H1 (cell line): Measurements from ENCODE around the gene EGLN3. TPM values are rescaled to one million over a fixed set of nuclear protein-coding genes. Genes with fewer than 3 reads are reported as not detected.
A peak's percentile ranks its signal among the peaks of the same experiment; 100 is the strongest.

Source experiments
- CTCF ChIA-PET: fragments of 300-600 bp; sonication (Branson Sonifier 250); formaldehyde crosslinking; loops from one replicate; lab custom pipeline; 2021; ENCODE audit not compliant: partially characterized antibody; lab: Charles Lee
- POLR2A ChIA-PET: fragments of 300-600 bp; sonication (Branson Sonifier 250); formaldehyde crosslinking; loops from one replicate; lab custom pipeline; 2021; ENCODE audit warnings: inconsistent platforms; ENCODE audit not compliant: partially characterized antibody; lab: Charles Lee
- DNase-seq, 2 experiments: peaks; one replicate each; pipeline versions ENCODE4 v3.0.0 to v3.0.0-alpha.2; 2010 to 2022; ENCODE audit warnings: low spot score in 2 of 2, low read depth in 1 of 2, mixed read lengths in 1 of 2
- FAIRE-seq: peaks from 2 replicates; lab custom pipeline; 2011; peaks lifted over from hg19 to GRCh38; lab: Jason Lieb, UNC
- H2AFZ ChIP-seq: 2 replicates; pipeline ENCODE4 v1.8.1; 2012; ENCODE audit warnings: low read length, inconsistent platforms
- H2AK5ac ChIP-seq: 2 replicates; pipeline ENCODE4 v1.6.1; 2013; ENCODE audit warnings: low read depth, low read length
- H2BK120ac ChIP-seq: replicated peaks from 2 replicates; pipeline ENCODE3; 2013; ENCODE audit warnings: low read depth, low read length, inconsistent platforms
- H2BK12ac ChIP-seq: 2 replicates; pipeline ENCODE4 v1.6.1; 2013; ENCODE audit warnings: low read depth, low read length
- H2BK15ac ChIP-seq: 2 replicates; pipeline ENCODE4 v1.6.1; 2013; ENCODE audit warnings: low read length
- H2BK20ac ChIP-seq: 2 replicates; pipeline ENCODE4 v1.6.1; 2013; ENCODE audit warnings: low read length
- H2BK5ac ChIP-seq: 2 replicates; pipeline ENCODE4 v1.6.1; 2013; ENCODE audit warnings: low read depth, low read length
- H3K14ac ChIP-seq: 2 replicates; pipeline ENCODE4 v1.6.1; 2013; ENCODE audit warnings: inconsistent platforms; ENCODE audit not compliant: insufficient read length
- H3K18ac ChIP-seq: 2 replicates; pipeline ENCODE4 v1.6.1; 2013; ENCODE audit warnings: low read length; ENCODE audit errors: extremely low read depth
- H3K23ac ChIP-seq: 2 replicates; pipeline ENCODE4 v1.6.1; 2013; ENCODE audit warnings: inconsistent platforms; ENCODE audit not compliant: insufficient read length
- H3K23me2 ChIP-seq: 2 replicates; pipeline ENCODE4 v1.6.1; 2013; ENCODE audit warnings: low read depth, low read length
- H3K27ac ChIP-seq: 2 replicates; pipeline ENCODE4 v1.6.1; 2011; ENCODE audit warnings: low read depth, low read length, inconsistent platforms
- H3K27me3 ChIP-seq, 4 experiments: replicated peaks in 1 of 4; 1 replicate in 1 of 4; 2 replicates in 3 of 4; pipeline versions ENCODE4 v1.6.1 to v1.8.1; 2011 to 2013; ENCODE audit warnings: low read length in 3 of 4, mild to moderate bottlenecking in 3 of 4, inconsistent platforms in 2 of 4, mixed read lengths in 2 of 4, moderate library complexity in 1 of 4; ENCODE audit not compliant: control insufficient read depth in 3 of 4, insufficient read depth in 3 of 4; ENCODE audit errors: extremely low read depth in 1 of 4
- H3K36me3 ChIP-seq, 4 experiments: 2 replicates each; pipeline versions ENCODE4 v1.6.1 to v1.8.1; 2011 to 2013; ENCODE audit warnings: mild to moderate bottlenecking in 4 of 4, low read length in 3 of 4, moderate library complexity in 2 of 4, control low read depth in 1 of 4, inconsistent platforms in 1 of 4; ENCODE audit not compliant: insufficient read depth in 4 of 4, control insufficient read depth in 2 of 4
- H3K4ac ChIP-seq: replicated peaks from 2 replicates; pipeline ENCODE3; 2013; ENCODE audit warnings: low read length, low read depth, mixed read lengths, inconsistent platforms; ENCODE audit not compliant: insufficient read length
- H3K4me1 ChIP-seq, 4 experiments: replicated peaks in 1 of 4; 1 replicate in 1 of 4; 2 replicates in 3 of 4; pipeline versions ENCODE4 v1.6.1 to v1.8.1; 2011 to 2013; ENCODE audit warnings: low read length in 3 of 4, inconsistent platforms in 2 of 4, mixed read lengths in 1 of 4; ENCODE audit not compliant: insufficient read depth in 4 of 4, control insufficient read depth in 3 of 4
- H3K4me2 ChIP-seq, 2 experiments: 2 replicates each; pipeline versions ENCODE4 v1.6.1 to v1.8.1; 2011 to 2013; ENCODE audit warnings: low read depth in 2 of 2, low read length in 2 of 2, control low read depth in 1 of 2, inconsistent platforms in 1 of 2, mild to moderate bottlenecking in 1 of 2; ENCODE audit not compliant: insufficient read depth in 1 of 2
- H3K4me3 ChIP-seq, 4 experiments: fragments of 200-600, 300-600 bp in 1 of 4; sonication (generic), shearing (Covaris generic), sonication (Bioruptor Twin) in 1 of 4; 2 replicates each; pipeline versions ENCODE4 v1.5.1 to v1.8.1; 2011 to 2016; ENCODE audit warnings: low read length in 4 of 4, low read depth in 3 of 4, control low read depth in 2 of 4, inconsistent platforms in 2 of 4, mild to moderate bottlenecking in 2 of 4, mixed read lengths in 1 of 4, moderate library complexity in 1 of 4; ENCODE audit not compliant: insufficient read depth in 2 of 4; ENCODE audit errors: extremely low read depth in 1 of 4
- H3K56ac ChIP-seq: replicated peaks from 2 replicates; pipeline ENCODE3; 2013; ENCODE audit warnings: low read depth, mild to moderate bottlenecking, mixed read lengths, low read length, inconsistent platforms; ENCODE audit not compliant: insufficient read length
- H3K79me1 ChIP-seq: 2 replicates; pipeline ENCODE4 v1.6.1; 2013; ENCODE audit warnings: low read depth, low read length, control low read depth
- H3K79me2 ChIP-seq, 2 experiments: 2 replicates each; pipeline versions ENCODE4 v1.6.1 to v1.8.1; 2012 to 2013; ENCODE audit warnings: low read length in 2 of 2, mild to moderate bottlenecking in 2 of 2, inconsistent platforms in 1 of 2; ENCODE audit not compliant: insufficient read depth in 2 of 2, control insufficient read depth in 1 of 2
- H3K9ac ChIP-seq, 4 experiments: replicated peaks in 1 of 4; 1 replicate in 1 of 4; 2 replicates in 3 of 4; pipeline versions ENCODE4 v1.6.1 to v1.8.1; 2011 to 2013; ENCODE audit warnings: low read depth in 3 of 4, low read length in 3 of 4, control low read depth in 2 of 4, mild to moderate bottlenecking in 2 of 4, moderate library complexity in 2 of 4, inconsistent platforms in 1 of 4; ENCODE audit errors: extremely low read depth in 1 of 4
- H3K9me3 ChIP-seq, 2 experiments: 2 replicates each; pipeline versions ENCODE4 v1.6.1 to v1.8.1; 2012 to 2013; ENCODE audit warnings: mild to moderate bottlenecking in 2 of 2, moderate library complexity in 2 of 2, control low read depth in 1 of 2, inconsistent platforms in 1 of 2, low read depth in 1 of 2, low read length in 1 of 2, mixed read lengths in 1 of 2; ENCODE audit not compliant: insufficient read depth in 2 of 2
- H4K20me1 ChIP-seq, 2 experiments: replicated peaks in 1 of 2; 2 replicates each; pipeline versions ENCODE3 to v1.8.1; 2011 to 2013; ENCODE audit warnings: inconsistent platforms in 2 of 2, low read length in 2 of 2, mild to moderate bottlenecking in 1 of 2; ENCODE audit not compliant: insufficient read depth in 2 of 2, control insufficient read depth in 1 of 2
- H4K5ac ChIP-seq: 2 replicates; pipeline ENCODE4 v1.6.1; 2013; ENCODE audit warnings: low read length, low read depth, mixed read lengths, inconsistent platforms; ENCODE audit not compliant: insufficient read length
- H4K8ac ChIP-seq: 2 replicates; pipeline ENCODE4 v1.8.0; 2013; ENCODE audit warnings: mild to moderate bottlenecking, moderate library complexity, low read length, inconsistent platforms; ENCODE audit not compliant: insufficient read depth; ENCODE audit errors: extremely low read depth
- H4K91ac ChIP-seq: replicated peaks from 2 replicates; pipeline ENCODE3; 2013; ENCODE audit warnings: low read length, mixed read lengths, inconsistent platforms; ENCODE audit not compliant: insufficient read length
- BACH1 ChIP-seq: IDR thresholded peaks from 2 replicates; pipeline ENCODE4 v1.6.1; 2012; ENCODE audit warnings: low read length, improper control_type of control experiment
- FOSL1 ChIP-seq: IDR thresholded peaks from 2 replicates; pipeline ENCODE4 v1.6.1; 2011; ENCODE audit warnings: mild to moderate bottlenecking, low read depth, low read length, moderate library complexity; ENCODE audit not compliant: insufficient read depth
- JUND ChIP-seq: IDR thresholded peaks from 2 replicates; pipeline ENCODE4 v1.6.1; 2011; ENCODE audit warnings: mild to moderate bottlenecking, improper control_type of control experiment, low read length
- KDM1A ChIP-seq: fragments of 200-600, 300-600 bp; sonication (generic); IDR thresholded peaks from 2 replicates; pipeline ENCODE4 v1.7.1; 2016; ENCODE audit warnings: mild to moderate bottlenecking, low read length, borderline replicate concordance
- RAD21 ChIP-seq, 2 experiments: IDR thresholded peaks in 1 of 2; conservative IDR thresholded peaks in 1 of 2; 2 replicates each; pipeline ENCODE4 v1.6.1; 2011; ENCODE audit warnings: low read depth in 2 of 2, low read length in 2 of 2, improper control_type of control experiment in 1 of 2, inconsistent platforms in 1 of 2, mild to moderate bottlenecking in 1 of 2, moderate library complexity in 1 of 2
- SIN3A ChIP-seq, 2 experiments: IDR thresholded peaks in 1 of 2; conservative IDR thresholded peaks in 1 of 2; 2 replicates each; pipeline ENCODE4 v1.6.1; 2011 to 2012; ENCODE audit warnings: low read length in 2 of 2, improper control_type of control experiment in 1 of 2, low read depth in 1 of 2, mild to moderate bottlenecking in 1 of 2
- SIX5 ChIP-seq: IDR thresholded peaks from 2 replicates; pipeline ENCODE4 v1.6.1; 2011; ENCODE audit warnings: mild to moderate bottlenecking, low read depth, low read length
- SRF ChIP-seq: IDR thresholded peaks from 2 replicates; pipeline ENCODE4 v1.6.1; 2011; ENCODE audit warnings: mild to moderate bottlenecking, low read depth, low read length, moderate library complexity
- TBP ChIP-seq: IDR thresholded peaks from 2 replicates; pipeline ENCODE4 v1.6.1; 2011; ENCODE audit warnings: low read depth, low read length, improper control_type of control experiment
- WGBS, 2 experiments: shearing (Covaris generic) in 1 of 2; methylation state at CpG; one replicate each; pipeline versions ENCODE4 v1.1.6 to v1.1.7; 2013 to 2015; ENCODE audit warnings: low lambda C conversion rate in 2 of 2, mixed read lengths in 2 of 2, inconsistent platforms in 1 of 2, low coverage in 1 of 2, missing lambda C conversion rate in 1 of 2; ENCODE audit not compliant: insufficient replicate concordance in 2 of 2, insufficient coverage in 1 of 2, insufficient read length in 1 of 2; ENCODE audit errors: extremely low coverage in 1 of 2, missing lambda C conversion rate in 1 of 2; 5-methylcytosine and 5-hydroxymethylcytosine counted together
- polyA plus RNA-seq, 7 experiments: library from polyadenylated mRNA; depleted of rRNA in 3 of 7; stranded (reverse) in 5 of 7; unstranded in 2 of 7; fragments of >200 nt in 5 of 7; fragments of 200-250 nt in 2 of 7; gene quantifications; 1 replicate in 5 of 7; 2 replicates in 1 of 7; 4 replicates in 1 of 7; pipeline versions ENCODE4 v1.2.1 to v1.2.3, GENCODE V29; 2011 to 2013; ENCODE audit warnings: missing spikeins in 2 of 7, mixed read lengths in 2 of 7
- total RNA-seq: library from RNA; stranded (reverse); fragmentation: NEBNext Ultra II Directional; extraction: Animal tissue kit (Norgen Biotek cat#: 25700); gene quantifications from 2 replicates; pipeline ENCODE4 v1.2.1, GENCODE V29; 2021

Gene EGLN3
- total and polyA plus RNA-seq, 2 of the 8 experiments (the other 6 are each of a cell fraction or from before 2014, with no cell fraction given), result 10.6 to 27.3 TPM

DNA sequence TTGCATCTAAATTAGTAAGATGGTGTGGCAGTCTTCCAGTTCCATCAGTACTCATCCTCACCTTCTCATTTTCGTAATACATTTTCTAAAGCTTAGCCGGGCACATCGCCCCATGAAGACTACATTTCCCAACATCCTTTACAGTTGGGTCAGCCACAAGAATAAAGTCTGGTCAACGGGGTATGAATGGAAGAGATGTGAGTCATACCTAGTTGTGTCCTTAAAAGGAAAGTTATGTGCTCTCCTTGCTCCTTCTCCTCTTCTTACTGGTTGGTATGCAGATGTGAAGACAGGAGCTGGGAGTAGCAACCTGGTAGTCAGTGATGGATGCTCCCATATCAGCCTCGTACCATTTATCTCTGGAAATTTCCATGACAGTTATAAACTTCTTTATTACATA is 35.9 kb upstream of the EGLN3 start:
- FAIRE-seq, result peak; percentile 78
- Histone ChIP-seq H2BK15ac (no peak overlapping the region), H2AFZ (no peak overlapping the region), H3K23ac (no peak overlapping the region), H3K79me2 (no peaks in the 10 kb centered on the region), H3K4me1 (no peaks in the 10 kb centered on the region), H3K27me3 (no peaks in the 10 kb centered on the region), H2BK5ac (no peak overlapping the region), H4K91ac (no peak overlapping the region), H4K20me1 (no peaks in the 10 kb centered on the region), H4K8ac (no peak overlapping the region), H3K9me3 (peaks cover 6 to 15% of the 10 kb centered on the region in 2 experiments; a peak in 3 of 4 replicates), H3K14ac (no peak overlapping the region), H2BK20ac (no peak overlapping the region), H3K18ac (no peak overlapping the region), H3K4me2 (no peak overlapping the region), H3K36me3 (peaks cover 0 to 3% (median 0%) of the 10 kb centered on the region in 4 experiments; a peak in 1 of 8 replicates), H2BK120ac (no peak overlapping the region), H4K5ac (no peak overlapping the region), H2BK12ac (no peak overlapping the region), H3K56ac (no peak overlapping the region), H3K27ac (no peak overlapping the region), H2AK5ac (no peak overlapping the region), H3K4ac (no peak overlapping the region), H3K4me3 (no peak overlapping the region), H3K9ac (no peak overlapping the region), H3K79me1 (no peaks in the 10 kb centered on the region), H3K23me2 (no peaks in the 10 kb centered on the region)
- POLR2A ChIA-PET, result interaction anchor here (1.9 kb wide), 1 partner anchor 36 kb away, joined by 7 read pairs; the partner anchor contains the start of gene EGLN3
- WGBS, 2 experiments, result 90% methylated on average over 5 of the region's 5 CpGs; no CpG with 5 or more reads in 1 of the 2 experiments
- no peak for DNase-seq
- CTCF ChIA-PET, result interaction anchor here (0.8 kb wide), 1 partner anchor 151 kb away, joined by 3 read pairs; no protein-coding TSS in a partner anchor
- TF ChIP-seq KDM1A, result no peak
- no peak for TF ChIP-seq RAD21 (IDR thresholded peaks at IDR 0.05 in 1 of 2, conservative IDR thresholded peaks at IDR 0.05 in 1 of 2; ENCODE audit: low read depth in 2 of 2, low read length in 2 of 2)
- 0 out of 2 replicates have a peak, but pooled peaks have one; percentile 8 for TF ChIP-seq SIX5
- peak; percentile 90 for TF ChIP-seq SRF
- no peak for TF ChIP-seq FOSL1
- no peak for TF ChIP-seq SIN3A (conservative IDR thresholded peaks at IDR 0.05 in 1 of 2, IDR thresholded peaks at IDR 0.05 in 1 of 2; ENCODE audit: low read depth in 1 of 2, low read length in 2 of 2)
- 0 out of 2 replicates have a peak, but pooled peaks have one; percentile 44 for TF ChIP-seq JUND
- no peak for TF ChIP-seq TBP
- TF ChIP-seq BACH1, result no peak
